Activated naive CD4-positive, alpha-beta T cell treated with anti-CD3 and anti-CD28 coated beads, Interleukin-2, amount 50 U/mL, for 24 hours (primary cell): ENCODE measurements around the gene LRRC14B.
"Not testable (repeated sequence)": the region's sequence is repeated elsewhere in the genome, so short reads cannot be mapped to it uniquely, and the experiment has no call there.

Experiments used
- H3K27ac Mint-ChIP-seq: one replicate; pipeline ENCODE4 v1.8.0; 2021; ENCODE audit warnings: mild to moderate bottlenecking, mixed read lengths
- H3K27me3 Mint-ChIP-seq: one replicate; pipeline ENCODE4 v1.8.0; 2021; ENCODE audit warnings: mixed read lengths
- H3K36me3 Mint-ChIP-seq: one replicate; pipeline ENCODE4 v1.8.0; 2021; ENCODE audit warnings: mixed read lengths
- H3K4me1 Mint-ChIP-seq: one replicate; pipeline ENCODE4 v1.8.0; 2021; ENCODE audit warnings: mixed read lengths
- H3K4me3 Mint-ChIP-seq: one replicate; pipeline ENCODE4 v1.8.0; 2021; ENCODE audit warnings: mild to moderate bottlenecking, mixed read lengths
- H3K9me3 Mint-ChIP-seq: one replicate; pipeline ENCODE4 v1.8.0; 2021; ENCODE audit warnings: mixed read lengths

LRRC14B gene

GRCh38 chr5:200985-201384 is 9.7 kb downstream of the LRRC14B start:
- H3K27me3 Mint-ChIP-seq: no peaks in the 10 kb centered on the region
- no peak overlapping the region for H3K27ac Mint-ChIP-seq
- no peaks in the 10 kb centered on the region for H3K9me3 Mint-ChIP-seq
- no peak overlapping the region for H3K4me3 Mint-ChIP-seq
- H3K4me1 Mint-ChIP-seq: no peaks in the 10 kb centered on the region
- H3K36me3 Mint-ChIP-seq: peaks cover 3% of the 10 kb centered on the region

GRCh38 chr5:201672-202071 is 10.4 kb downstream of the LRRC14B start:
- H3K4me1 Mint-ChIP-seq: no peaks in the 10 kb centered on the region
- no peak overlapping the region for H3K4me3 Mint-ChIP-seq
- H3K27me3 Mint-ChIP-seq: no peaks in the 10 kb centered on the region
- H3K27ac Mint-ChIP-seq: no peak overlapping the region
- peaks cover 3% of the 10 kb centered on the region for H3K36me3 Mint-ChIP-seq
- no peaks in the 10 kb centered on the region for H3K9me3 Mint-ChIP-seq

GRCh38 chr5:203246-203930 is 12.1 kb downstream of the LRRC14B start:
- no peak overlapping the region for H3K27ac Mint-ChIP-seq
- no peaks in the 10 kb centered on the region for H3K9me3 Mint-ChIP-seq
- H3K27me3 Mint-ChIP-seq: no peaks in the 10 kb centered on the region
- no peak overlapping the region for H3K4me3 Mint-ChIP-seq
- H3K4me1 Mint-ChIP-seq: peaks cover 3% of the 10 kb centered on the region
- H3K36me3 Mint-ChIP-seq: peaks cover 7% of the 10 kb centered on the region

GRCh38 chr5:204001-204400 is 12.7 kb downstream of the LRRC14B start:
- Mint-ChIP-seq H3K9me3 (no peaks in the 10 kb centered on the region), H3K36me3 (peaks cover 7% of the 10 kb centered on the region), H3K27me3 (no peaks in the 10 kb centered on the region), H3K4me1 (peaks cover 3% of the 10 kb centered on the region), H3K4me3 (no peak overlapping the region), H3K27ac (no peak overlapping the region)

GRCh38 chr5:204462-204861 is 13.2 kb downstream of the LRRC14B start:
- peaks cover 7% of the 10 kb centered on the region for H3K36me3 Mint-ChIP-seq
- no peak overlapping the region for H3K27ac Mint-ChIP-seq
- H3K27me3 Mint-ChIP-seq: no peaks in the 10 kb centered on the region
- no peak overlapping the region for H3K4me3 Mint-ChIP-seq
- no peaks in the 10 kb centered on the region for H3K9me3 Mint-ChIP-seq
- peaks cover 4% of the 10 kb centered on the region for H3K4me1 Mint-ChIP-seq

GRCh38 chr5:204966-205670 is 13.8 kb downstream of the LRRC14B start:
- Mint-ChIP-seq H3K9me3 (no peaks in the 10 kb centered on the region), H3K36me3 (peaks cover 7% of the 10 kb centered on the region), H3K27me3 (no peaks in the 10 kb centered on the region), H3K27ac (no peak overlapping the region), H3K4me3 (no peak overlapping the region), H3K4me1 (peaks cover 10% of the 10 kb centered on the region)

GRCh38 chr5:206406-206805 is 15.1 kb downstream of the LRRC14B start:
- Mint-ChIP-seq H3K9me3 (no peaks in the 10 kb centered on the region), H3K4me1 (peaks cover 15% of the 10 kb centered on the region), H3K4me3 (no peak overlapping the region), H3K27ac (no peak overlapping the region), H3K36me3 (peaks cover 7% of the 10 kb centered on the region), H3K27me3 (no peaks in the 10 kb centered on the region)

GRCh38 chr5:206927-207536 is 15.7 kb downstream of the LRRC14B start:
- no peaks in the 10 kb centered on the region for H3K27me3 Mint-ChIP-seq
- H3K27ac Mint-ChIP-seq: peak overlapping the region; percentile 30
- H3K9me3 Mint-ChIP-seq: no peaks in the 10 kb centered on the region
- H3K36me3 Mint-ChIP-seq: peaks cover 7% of the 10 kb centered on the region
- peaks cover 15% of the 10 kb centered on the region for H3K4me1 Mint-ChIP-seq
- no peak overlapping the region for H3K4me3 Mint-ChIP-seq

- peaks cover 7% of the 10 kb centered on the region for H3K36me3 Mint-ChIP-seq
These were observed 16.3 kb downstream of the LRRC14B start for GRCh38 chr5:207599-207998.

GRCh38 chr5:208449-209114 is 17.3 kb downstream of the LRRC14B start:
- peaks cover 17% of the 10 kb centered on the region for H3K4me1 Mint-ChIP-seq
- H3K4me3 Mint-ChIP-seq: no peak overlapping the region
- peak overlapping the region; percentile 59 for H3K27ac Mint-ChIP-seq
- no peaks in the 10 kb centered on the region for H3K27me3 Mint-ChIP-seq
- peaks cover 7% of the 10 kb centered on the region for H3K36me3 Mint-ChIP-seq
- no peaks in the 10 kb centered on the region for H3K9me3 Mint-ChIP-seq

More at GRCh38 chr5:207599-207998, 16.3 kb downstream of the LRRC14B start:
- Mint-ChIP-seq H3K4me3 (no peak overlapping the region), H3K9me3 (no peaks in the 10 kb centered on the region), H3K4me1 (peaks cover 15% of the 10 kb centered on the region), H3K27me3 (no peaks in the 10 kb centered on the region), H3K27ac (no peak overlapping the region)

- H3K36me3 Mint-ChIP-seq: peaks cover 4% of the 10 kb centered on the region
- no peaks in the 10 kb centered on the region for H3K9me3 Mint-ChIP-seq
- peaks cover 44% of the 10 kb centered on the region for H3K4me1 Mint-ChIP-seq
- peak overlapping the region; percentile 44 for H3K4me3 Mint-ChIP-seq
- H3K27ac Mint-ChIP-seq: peak overlapping the region; percentile 87
- no peaks in the 10 kb centered on the region for H3K27me3 Mint-ChIP-seq
These were observed 22.6 kb downstream of the LRRC14B start for GRCh38 chr5:213803-214395.

GRCh38 chr5:215256-215655 is 24.0 kb downstream of the LRRC14B start:
- Mint-ChIP-seq H3K4me1 (peaks cover 39% of the 10 kb centered on the region), H3K27ac (peak overlapping the region; percentile 98), H3K4me3 (peak overlapping the region; percentile 82)
- H3K27me3 Mint-ChIP-seq, H3K36me3 Mint-ChIP-seq, H3K9me3 Mint-ChIP-seq: not testable (repeated sequence)

- peak overlapping the region; percentile 82 for H3K4me3 Mint-ChIP-seq
- H3K27me3 Mint-ChIP-seq, H3K36me3 Mint-ChIP-seq, H3K9me3 Mint-ChIP-seq, H3K27ac Mint-ChIP-seq: not testable (repeated sequence)
- H3K4me1 Mint-ChIP-seq: peaks cover 43% of the 10 kb centered on the region
These were observed 24.8 kb downstream of the LRRC14B start for GRCh38 chr5:216076-216475.

- Mint-ChIP-seq H3K27ac (peak within 1 kb of the TSS; percentile 89), H3K4me3 (peak within 1 kb of the TSS; percentile 95), H3K4me1 (peaks cover 58% of the 10 kb centered on the region)
- H3K27me3 Mint-ChIP-seq, H3K9me3 Mint-ChIP-seq, H3K36me3 Mint-ChIP-seq: not testable (repeated sequence)
These were observed 26.5 kb downstream of the LRRC14B start, which contains the start of the genes CCDC127 and SDHA for GRCh38 chr5:217494-218456. TSS of gene CCDC127 (minus strand) at chr5:218153. CDS start at chr5:216849, 1,304 bp downstream. TSS of gene SDHA (plus strand) at chr5:218320. CDS start at chr5:218356, 36 bp downstream.
